ENCODE measurements around the gene MXD3.

DNA sequence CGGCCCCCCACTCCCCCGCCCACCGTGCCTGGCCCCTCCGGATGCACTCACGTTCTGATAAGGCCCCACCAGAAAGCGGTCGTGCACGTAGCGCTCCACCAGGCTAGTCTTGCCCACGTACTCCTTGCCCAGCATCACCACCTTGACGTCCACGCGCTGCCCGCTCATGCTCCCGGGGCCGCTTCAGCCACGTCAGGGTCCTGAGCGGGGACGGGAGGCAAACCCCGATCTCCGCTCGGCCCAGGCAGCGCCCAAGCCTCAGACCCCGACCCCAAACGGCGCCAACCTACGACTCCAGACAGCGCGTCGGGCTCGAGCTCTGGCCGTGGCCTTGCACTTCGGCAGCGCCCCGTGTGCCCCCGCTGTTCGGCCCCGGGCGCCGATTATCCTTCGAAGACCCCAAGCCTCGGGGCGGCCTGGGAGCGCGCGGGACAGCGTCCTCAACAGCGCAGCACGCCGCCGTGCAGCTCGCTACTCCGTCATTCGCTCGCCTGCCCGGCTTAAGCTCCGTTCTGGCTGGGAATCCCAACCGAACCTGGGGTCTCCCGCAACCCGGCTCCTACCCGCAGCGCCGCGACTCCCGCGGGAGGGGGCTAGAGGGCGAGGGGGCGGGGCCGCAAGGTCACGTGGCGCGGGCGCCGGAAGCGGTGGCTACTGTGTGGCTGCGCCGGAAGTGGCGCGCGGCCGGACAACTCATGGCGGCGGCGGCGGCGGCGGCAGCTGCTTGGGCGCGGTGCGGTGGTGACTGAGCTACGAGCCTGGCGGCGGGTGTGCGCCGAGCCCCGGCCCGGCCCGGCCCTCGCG, 8.4 kb downstream of the MXD3 start, which contains the start of the genes PRELID1 and RAB24:
- TF ChIP-seq POLR2A (IDR thresholded peaks at IDR 0.05): no peak
- TF ChIP-seq, protein P1, sequence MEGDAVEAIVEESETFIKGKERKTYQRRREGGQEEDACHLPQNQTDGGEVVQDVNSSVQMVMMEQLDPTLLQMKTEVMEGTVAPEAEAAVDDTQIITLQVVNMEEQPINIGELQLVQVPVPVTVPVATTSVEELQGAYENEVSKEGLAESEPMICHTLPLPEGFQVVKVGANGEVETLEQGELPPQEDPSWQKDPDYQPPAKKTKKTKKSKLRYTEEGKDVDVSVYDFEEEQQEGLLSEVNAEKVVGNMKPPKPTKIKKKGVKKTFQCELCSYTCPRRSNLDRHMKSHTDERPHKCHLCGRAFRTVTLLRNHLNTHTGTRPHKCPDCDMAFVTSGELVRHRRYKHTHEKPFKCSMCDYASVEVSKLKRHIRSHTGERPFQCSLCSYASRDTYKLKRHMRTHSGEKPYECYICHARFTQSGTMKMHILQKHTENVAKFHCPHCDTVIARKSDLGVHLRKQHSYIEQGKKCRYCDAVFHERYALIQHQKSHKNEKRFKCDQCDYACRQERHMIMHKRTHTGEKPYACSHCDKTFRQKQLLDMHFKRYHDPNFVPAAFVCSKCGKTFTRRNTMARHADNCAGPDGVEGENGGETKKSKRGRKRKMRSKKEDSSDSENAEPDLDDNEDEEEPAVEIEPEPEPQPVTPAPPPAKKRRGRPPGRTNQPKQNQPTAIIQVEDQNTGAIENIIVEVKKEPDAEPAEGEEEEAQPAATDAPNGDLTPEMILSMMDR (IDR thresholded peaks at IDR 0.05): no peak
